Gastrocnemius medialis (tissue), 4 donors: ENCODE results near the gene SOSTDC1.

Experiments used
- CTCF ChIP-seq, 5 experiments: fragments of 450-650 bp in 3 of 5; fragments of 200-600 bp in 2 of 5; sonication (generic) in 2 of 5; IDR thresholded peaks in 4 of 5; conservative IDR thresholded peaks in 1 of 5; 1 replicate in 4 of 5; 2 replicates in 1 of 5; pipeline ENCODE4 v1.5.1; 2016 to 2019; ENCODE audit warnings: antibody characterized with exemption in 5 of 5, mild to moderate bottlenecking in 3 of 5, moderate library complexity in 3 of 5
- POLR2A ChIP-seq, 2 donors: fragments of 450-650 bp; IDR thresholded peaks; one replicate each; pipeline ENCODE4 v1.6.1; 2017; ENCODE audit warnings: antibody characterized with exemption in 2 of 2, mild to moderate bottlenecking in 2 of 2, moderate library complexity in 2 of 2

DNA sequence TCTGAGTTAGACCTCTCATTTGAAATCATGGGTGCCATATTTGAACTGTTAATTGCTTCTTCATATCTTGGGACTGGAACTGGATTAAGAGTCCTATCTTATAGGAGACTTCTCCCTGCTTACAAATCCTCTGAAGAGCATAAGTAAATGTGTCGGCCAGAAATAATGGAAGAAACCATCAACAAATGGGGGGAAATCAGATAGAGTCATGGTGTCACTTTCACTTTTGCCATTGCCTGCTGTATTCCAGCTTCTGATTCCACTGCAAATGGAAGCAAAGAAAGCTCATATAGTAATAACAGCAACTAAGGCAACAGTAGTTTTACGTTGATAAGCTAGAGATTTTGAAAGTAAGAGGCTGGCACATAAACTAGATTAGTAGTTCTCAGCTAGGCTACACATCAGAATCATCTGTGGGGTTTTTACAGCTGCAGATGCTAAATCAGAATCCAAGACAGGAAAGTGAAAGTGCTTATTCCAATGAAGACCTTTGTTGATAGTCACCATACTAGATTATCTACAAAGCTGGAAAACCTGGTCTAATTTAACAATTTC, 31.9 kb downstream of the SOSTDC1 start:
- TF ChIP-seq CTCF (IDR thresholded peaks at IDR 0.05 in 4 of 5, conservative IDR thresholded peaks at IDR 0.05 in 1 of 5) (no peak), POLR2A (IDR thresholded peaks at IDR 0.05) (no peak)
